Cardiac fibroblast (primary cell): ENCODE data around the gene KCNQ2.

Experiments used
- DNase-seq, 2 donors: peaks; one replicate each; pipeline versions ENCODE4 v3.0.0 to v3.0.0-alpha.2; 2010; ENCODE audit warnings: low read depth in 2 of 2
- H3K4me3 ChIP-seq, 2 donors: replicated peaks in 1 of 2; 1 replicate in 1 of 2; 2 replicates in 1 of 2; pipeline ENCODE4 v1.5.1; 2011; ENCODE audit warnings: low read depth in 2 of 2, low read length in 2 of 2, mild to moderate bottlenecking in 2 of 2, moderate library complexity in 1 of 2
- CTCF ChIP-seq: IDR thresholded peaks from one replicate; pipeline ENCODE4 v1.5.1; 2011; ENCODE audit warnings: low read depth, mild to moderate bottlenecking, low read length, inconsistent platforms

KCNQ2 gene

DNA sequence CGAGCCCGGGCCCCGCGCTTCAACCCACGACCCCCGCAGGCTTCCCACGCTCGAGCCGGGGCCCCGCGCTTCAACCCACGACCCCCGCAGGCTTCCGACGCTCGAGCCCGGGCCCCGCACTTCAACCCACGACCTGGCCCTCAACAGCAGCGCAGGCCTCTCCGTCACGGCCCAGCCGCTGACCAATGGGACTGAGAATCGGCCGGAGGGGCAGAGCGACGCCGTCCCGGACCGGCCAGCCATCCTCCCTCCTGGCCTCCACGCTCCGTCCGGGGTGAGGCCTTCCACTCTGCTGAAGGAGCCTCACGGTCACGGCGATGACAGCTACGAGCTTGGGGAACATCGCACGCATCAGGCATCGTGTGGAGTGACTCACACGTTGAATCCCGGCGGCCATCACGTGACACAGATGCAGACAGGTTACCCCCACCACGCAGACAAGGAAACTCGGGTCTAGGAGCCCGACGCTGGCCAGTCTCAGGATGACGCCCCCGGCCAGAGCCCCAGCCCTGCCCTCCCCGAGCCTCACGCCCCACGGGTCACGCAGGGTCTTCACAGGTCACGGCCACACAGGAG is 6.1 kb downstream of the KCNQ2 start:
- TF ChIP-seq CTCF = no peak
- H3K4me3 ChIP-seq = no peak overlapping the region
- no peak for DNase-seq

DNA sequence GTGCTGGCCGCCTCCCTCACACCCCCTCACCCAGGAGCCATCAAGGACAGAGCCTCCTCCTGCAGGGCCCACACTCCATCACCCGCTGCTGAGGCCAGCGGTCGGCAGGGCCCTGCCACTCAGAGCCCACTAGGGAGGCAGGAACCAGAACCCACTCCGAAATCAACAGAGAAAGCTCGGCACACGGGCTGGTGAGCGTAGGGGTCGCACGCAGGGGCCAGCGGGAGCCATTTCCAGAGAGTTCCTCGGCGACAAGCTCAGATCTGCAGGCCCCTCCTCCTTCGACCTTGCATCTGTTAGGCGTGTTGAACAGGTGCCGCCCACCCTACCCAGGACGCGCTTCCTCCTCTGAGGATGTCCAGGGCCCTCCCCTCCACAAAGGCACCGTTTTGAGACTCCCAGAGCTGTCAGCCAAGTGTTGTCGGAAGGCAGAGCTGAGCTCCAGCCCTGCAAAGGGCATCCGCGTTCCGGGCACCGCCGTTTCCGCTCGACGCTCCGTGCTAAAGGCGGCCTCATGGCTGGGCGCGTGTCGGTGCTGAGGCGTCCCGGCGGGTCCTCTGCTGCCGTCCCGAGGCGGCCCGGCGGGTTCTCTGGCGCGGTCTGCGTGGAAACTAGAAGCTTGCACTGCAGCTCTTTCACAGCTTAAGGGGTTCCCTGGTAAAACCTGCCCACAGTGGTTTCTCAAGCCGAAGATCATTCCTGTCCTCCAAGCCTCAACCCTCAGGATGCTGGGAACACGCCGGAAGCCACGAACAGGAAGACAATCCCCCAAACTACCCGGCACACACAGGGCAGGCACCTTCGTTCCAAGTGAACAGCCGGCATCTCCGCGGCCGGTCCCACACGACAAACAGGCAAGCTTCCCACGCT is 6.8 kb downstream of the KCNQ2 start:
- no peak overlapping the region for H3K4me3 ChIP-seq
- no peak for DNase-seq
- no peak for TF ChIP-seq CTCF

GRCh38 chr20:63464289-63464635 is 8.2 kb downstream of the KCNQ2 start:
- H3K4me3 ChIP-seq = no peak overlapping the region
- no peak for TF ChIP-seq CTCF
- no peak for DNase-seq

GRCh38 chr20:63463400-63464288 is 8.8 kb downstream of the KCNQ2 start:
- TF ChIP-seq CTCF = no peak
- no peak for DNase-seq
- no peak overlapping the region for H3K4me3 ChIP-seq

DNA sequence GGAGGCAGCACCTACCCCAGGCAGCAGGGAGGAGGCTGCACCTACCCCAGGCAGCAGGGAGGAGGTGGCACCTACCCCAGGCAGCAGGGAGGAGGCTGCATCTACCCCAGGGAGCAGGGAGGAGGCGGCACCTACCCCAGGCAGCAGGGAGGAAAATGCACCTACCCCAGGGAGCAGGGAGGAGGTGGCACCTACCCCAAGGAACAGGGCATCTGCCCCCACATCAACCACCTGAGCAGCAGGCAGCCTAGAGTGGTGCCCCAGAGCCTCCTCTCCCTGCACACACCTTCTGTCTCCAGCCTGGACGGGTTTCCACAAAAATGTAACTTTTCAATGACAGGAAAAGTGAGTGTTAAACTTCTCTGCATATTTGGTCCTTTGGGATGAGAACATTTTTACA is 10.2 kb downstream of the KCNQ2 start:
- no peak for DNase-seq
- H3K4me3 ChIP-seq = no peak overlapping the region
- TF ChIP-seq CTCF = no peak

DNA sequence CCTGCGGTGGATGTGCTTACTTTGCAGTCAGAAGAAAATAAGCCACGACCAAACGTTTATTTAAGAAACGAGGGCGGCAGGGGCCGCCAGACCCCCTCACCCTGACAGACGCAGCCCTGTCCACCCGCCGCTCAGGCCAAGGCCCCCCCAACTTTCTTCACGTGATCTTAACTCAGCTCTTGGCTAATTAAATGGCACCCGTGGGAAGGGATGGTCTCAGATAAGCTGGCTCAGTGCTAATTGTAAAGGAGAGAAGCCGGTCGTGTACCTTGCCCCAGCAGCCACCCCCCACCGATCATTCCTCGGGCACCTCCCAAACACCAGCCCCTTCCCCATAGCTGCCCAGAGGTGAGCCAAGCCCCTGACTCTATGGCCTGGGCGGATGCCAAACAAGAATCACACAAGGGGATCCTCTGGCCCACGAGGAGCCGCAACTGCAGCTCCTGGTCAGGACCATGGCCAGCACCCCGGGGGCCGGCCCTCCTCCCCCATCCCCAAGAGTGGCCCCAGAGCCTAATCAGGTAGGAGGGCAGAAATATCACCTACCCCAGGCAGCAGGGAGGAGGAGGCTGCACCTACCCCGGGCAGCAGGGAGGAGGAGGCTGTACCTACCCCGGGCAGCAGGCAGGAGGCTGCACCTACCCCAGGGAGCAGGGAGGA is 11.2 kb downstream of the KCNQ2 start:
- DNase-seq = no peak

More for the DNA sequence above, 11.2 kb downstream of the KCNQ2 start:
- no peak overlapping the region for H3K4me3 ChIP-seq
- TF ChIP-seq CTCF = no peak
